NCI-H226 (cell line): ENCODE data around the gene CAVIN1.
"Not testable (repeated sequence)": the region's sequence is repeated elsewhere in the genome, so short reads cannot be mapped to it uniquely, and the experiment has no call there.

ENCODE experiments used
- DNase-seq: peaks from one replicate; pipeline ENCODE4 v3.0.0-alpha.2; 2015

The CAVIN1 gene

DNA sequence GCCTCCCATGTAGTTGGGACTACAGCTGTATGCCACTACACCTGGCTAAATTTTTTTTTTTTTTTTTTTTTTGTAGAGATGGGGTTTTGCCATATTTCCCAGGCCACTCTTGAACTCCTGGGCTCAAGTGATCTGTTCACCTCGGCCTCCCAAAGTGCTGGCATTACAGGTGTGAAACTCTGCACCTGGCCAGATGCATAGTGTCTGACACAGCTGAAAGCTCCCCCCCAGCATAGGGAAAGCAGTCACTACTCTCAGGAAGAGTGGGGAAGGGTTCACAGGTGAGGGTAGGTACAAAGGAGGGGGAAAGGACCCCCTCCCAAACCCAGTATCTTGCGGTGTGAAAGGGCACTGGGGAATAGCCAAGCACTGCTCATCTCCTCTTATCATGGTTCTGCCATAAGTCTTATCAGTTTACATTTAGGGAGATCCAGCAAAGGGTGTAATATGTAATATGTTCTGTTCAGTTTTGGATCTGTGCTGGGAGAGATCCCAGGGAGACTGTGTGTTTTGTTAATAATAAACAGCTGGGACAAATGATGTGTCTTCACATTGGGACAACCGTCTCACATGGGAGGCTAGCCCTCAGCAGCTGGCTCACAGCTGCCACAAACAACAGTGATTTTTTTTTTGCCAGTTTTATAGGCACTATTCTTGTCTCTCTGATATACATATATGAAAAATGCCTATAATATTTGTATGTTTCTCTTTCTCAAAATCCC, 6.8 kb upstream of the CAVIN1 start:
- no peak for DNase-seq

DNA sequence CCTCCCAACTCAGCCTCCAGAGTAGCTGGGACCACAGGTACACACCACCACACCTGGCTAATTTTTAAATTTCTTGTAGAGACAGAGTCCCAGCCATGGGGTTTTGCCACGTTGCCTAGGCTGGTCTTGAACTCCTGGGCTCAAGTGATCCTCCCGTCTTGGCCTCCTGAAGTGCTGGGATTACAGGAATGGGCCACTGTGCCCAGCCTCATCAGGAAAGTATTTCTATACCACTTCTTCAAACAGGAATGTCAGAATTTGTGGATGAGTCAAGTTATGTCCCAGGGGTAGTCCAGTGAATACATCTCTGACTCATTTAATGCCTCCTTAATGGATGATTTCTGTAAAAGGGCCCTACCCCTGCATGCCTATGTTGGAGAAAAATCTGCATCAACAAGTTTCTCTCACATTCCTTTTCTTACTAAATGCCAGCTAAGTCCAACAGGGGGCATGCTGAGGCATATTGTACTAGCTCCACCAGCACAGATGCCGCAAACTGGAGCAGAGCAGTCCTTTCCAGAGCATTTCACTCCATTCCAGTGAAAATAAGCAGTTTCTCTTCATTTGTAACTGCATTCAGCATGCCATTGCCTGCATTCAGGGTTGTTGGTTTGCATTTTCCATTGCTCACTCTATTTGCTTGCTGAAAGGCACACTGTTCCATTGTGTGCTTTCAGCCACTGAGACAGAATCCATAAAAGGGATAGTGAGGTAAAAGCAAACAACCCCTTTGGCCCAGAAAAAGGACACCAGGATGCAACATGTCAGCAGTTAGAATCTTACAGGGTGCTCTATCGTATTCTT, 5.3 kb upstream of the CAVIN1 start:
- DNase-seq = peak; percentile 97

DNA sequence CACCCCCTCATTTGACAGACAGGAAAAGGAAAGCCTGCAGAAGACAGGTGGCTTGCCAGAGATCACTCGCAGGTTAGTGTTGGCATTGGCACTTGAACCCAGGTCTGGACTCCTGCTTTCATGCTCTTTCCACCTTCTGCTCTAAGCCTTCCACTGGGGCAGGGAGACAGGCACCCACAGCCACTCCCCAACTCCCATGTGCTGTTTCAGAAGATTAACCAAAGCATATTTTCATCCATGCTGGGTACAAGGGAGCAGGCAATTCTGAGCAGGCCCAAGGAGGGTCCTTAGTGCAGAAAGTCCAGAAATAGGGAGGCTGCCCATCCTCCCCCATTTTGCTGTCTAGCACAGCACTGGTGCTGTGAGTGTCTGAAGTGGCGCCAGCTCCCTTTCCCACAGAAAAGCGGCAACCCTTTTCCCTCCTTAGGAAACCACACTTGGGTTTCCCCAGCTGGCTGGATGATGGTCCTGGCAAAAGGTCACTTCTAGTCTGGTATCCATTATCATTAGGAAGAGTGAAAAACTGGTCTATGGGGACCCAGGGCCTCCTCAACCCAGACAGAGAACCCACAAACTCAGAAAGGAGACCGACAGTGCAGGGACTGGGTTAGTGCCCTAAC, 2.0 kb upstream of the CAVIN1 start:
- DNase-seq = no peak

DNA sequence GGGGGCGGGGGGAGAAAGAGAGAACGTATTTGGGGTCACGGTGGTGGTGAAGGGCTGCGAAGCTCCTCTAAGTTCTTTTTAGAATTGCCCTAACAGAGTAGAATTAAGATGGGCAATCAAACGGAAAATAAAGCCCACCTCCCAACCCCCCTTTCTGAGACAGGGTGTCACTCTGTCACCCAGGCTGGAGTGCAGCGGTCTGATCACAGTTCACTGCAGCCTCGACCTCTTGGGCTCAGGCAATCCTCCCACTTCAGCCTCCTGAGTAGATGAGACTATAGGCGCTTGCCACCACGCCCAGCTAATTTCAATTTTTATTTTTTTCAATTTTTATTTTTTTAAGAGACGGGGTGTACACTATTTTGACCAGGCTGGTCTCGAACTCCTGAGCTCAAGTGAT, 710 bp upstream of the CAVIN1 start:
- DNase-seq = no peak

DNA sequence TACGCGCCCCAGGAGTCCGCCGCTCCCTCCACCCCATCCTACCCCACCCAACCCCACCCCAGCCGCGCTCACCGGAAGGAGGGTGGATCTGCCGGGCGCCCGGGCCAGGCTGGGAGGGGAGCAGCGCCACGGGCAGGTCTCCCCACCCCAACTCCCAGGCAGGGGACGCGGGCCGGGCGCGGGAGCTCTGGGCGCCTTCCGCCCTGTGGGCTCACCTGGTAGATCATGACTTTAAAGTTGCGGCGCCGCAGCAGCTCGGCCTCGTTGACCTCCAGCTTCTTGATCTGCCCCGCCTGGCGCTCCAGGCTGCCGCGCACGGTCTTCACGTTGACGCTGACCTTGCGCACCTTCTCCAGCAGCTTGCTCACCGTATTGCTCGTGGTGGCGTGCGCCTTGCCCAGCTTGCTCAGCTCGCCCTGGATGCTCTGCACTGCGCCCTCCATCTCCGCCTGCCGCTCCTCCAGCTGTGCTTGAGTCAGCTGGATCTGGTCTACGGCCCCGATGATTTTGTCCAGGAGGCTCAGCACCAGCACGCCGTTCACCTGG, 571 bp downstream of the CAVIN1 start:
- DNase-seq = no peak

DNA sequence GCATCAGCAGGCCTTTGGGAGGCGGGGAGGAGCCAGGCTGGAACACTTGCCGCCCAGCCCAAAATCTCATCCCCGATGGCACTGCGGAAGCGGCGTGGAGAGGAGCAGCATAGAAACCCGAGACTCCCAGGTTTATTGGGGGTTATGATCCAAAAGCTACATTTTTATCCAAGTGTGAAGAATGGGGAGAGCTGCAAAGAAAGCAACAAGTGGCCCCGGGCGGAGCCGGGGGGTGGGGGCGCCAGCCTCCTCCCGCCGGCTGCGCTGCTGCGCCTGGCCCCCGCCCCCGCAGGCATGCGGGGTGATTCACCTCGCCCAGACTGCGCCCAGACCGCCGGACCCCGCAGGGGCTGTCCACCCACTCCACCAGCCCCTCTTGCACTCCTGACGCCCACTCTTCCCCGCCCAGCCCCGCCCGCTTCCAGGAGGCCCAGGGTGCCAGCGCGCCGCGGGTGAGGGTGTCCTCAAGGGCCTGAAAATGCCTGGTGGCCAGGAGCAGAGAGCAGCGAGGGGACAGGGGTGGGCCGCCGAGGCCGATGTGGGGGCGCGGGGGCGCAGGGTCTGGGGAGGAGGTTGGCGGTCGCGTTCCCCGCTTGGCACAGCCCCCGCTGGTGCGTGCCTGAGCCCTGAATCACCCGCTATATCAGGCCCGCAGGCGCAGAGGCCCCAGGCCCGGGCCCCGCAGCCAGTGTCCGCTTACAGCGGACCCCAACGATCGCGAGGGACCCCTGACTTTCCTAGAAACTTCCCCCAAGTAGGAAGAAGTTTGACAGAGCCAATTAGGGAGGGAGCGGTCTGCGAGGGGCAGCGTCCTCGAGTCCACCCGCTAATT, 1.3 kb downstream of the CAVIN1 start:
- DNase-seq = peak; percentile 84

DNA sequence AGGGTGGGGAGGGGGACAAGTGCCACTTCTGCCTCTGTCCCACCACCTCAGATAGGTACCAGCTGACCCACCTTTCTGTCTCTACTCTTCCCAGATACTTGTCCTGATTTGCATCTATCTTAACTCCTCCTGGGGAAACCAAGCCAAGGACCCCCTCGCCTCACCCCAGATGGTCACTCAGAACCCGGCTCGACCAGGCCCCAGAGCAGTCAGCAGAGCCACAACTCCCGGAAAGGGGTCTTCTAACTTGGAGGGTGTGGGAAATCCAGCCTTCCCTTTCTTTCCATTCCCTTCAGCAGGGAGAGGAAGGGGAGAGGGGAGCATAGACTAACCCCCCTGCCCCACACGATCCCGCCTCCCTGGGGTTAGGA, 1.9 kb downstream of the CAVIN1 start:
- DNase-seq = no peak

DNA sequence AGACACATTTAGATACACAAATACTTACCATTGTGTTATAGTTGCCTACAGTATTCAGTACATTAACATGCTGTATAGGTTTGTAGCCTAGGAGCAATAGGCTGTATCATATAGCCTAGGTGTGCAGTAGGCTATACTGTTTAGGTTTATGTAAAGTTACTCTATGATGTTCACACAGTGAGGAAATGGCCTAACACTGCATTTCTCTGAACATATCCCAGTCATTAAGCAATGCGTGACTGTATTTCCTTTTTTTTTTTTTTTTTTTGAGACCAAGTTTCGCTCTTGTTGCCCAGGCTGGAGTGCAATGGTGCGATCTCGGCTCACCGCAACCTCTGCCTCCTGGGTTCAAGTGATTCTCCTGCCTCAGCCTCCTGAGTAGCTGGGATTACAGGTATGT, 5.1 kb downstream of the CAVIN1 start:
- not testable (repeated sequence) for DNase-seq

DNA sequence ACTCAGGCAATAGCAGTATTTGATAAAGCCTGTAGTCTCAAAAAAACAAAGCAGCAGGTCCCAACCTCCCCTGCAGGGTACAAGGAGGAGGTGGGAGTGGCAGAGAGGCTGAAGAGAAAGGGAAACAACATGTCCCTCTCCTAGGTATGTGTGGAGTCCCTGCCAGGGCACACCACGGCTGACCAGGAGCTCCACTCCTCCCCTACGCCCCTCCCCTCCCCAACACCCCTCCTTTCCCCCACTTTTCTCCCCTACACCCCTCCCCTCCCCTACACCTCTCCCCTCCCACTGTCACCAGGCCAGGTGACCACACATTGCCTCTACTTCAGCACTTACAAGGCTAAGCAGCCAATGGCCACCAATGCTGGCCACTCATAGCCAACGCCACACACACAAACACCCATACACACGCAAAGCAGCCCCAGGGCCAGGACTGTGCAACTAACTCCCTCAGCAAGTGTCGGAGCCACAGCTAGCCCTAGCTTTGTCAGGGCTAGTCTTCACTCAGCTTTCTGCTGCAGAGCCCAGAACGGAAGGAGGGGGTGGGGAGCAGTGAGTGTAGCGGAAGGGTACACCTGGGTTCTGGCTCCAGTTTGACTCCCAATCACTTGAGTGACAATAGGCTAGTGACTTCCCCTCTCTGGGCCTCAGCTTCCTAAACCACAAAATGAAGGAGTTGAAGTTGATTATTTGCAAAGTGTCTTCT, 8.2 kb downstream of the CAVIN1 start:
- DNase-seq = no peak

DNA sequence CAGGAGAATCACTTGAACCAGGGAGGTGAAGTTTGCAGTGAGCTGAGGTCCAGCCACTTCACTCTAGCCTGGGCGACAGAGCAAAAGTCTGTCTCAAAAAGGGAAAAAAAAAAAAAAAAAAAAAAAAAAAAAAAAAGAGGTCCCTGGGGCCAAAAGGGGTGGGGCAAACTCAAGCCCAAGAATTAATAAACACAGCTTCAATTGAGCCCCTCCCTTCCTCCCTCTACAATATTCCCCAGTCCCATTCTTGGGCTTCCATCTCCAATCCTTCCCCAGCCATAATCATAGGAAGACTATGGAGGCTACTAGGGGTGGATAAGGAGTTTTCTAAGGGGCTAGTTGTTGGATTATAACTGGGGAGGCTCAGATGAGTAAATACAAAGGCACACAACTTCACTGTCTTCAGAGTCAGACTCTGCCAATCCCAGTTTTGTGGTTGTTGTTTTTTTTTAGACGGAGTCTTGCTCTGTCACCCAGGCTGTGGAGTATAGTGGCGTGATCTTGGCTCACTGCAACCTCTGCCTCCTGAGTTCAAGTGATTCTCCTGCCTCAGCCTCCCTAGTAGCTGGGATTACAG, 9.5 kb downstream of the CAVIN1 start:
- DNase-seq = no peak

DNA sequence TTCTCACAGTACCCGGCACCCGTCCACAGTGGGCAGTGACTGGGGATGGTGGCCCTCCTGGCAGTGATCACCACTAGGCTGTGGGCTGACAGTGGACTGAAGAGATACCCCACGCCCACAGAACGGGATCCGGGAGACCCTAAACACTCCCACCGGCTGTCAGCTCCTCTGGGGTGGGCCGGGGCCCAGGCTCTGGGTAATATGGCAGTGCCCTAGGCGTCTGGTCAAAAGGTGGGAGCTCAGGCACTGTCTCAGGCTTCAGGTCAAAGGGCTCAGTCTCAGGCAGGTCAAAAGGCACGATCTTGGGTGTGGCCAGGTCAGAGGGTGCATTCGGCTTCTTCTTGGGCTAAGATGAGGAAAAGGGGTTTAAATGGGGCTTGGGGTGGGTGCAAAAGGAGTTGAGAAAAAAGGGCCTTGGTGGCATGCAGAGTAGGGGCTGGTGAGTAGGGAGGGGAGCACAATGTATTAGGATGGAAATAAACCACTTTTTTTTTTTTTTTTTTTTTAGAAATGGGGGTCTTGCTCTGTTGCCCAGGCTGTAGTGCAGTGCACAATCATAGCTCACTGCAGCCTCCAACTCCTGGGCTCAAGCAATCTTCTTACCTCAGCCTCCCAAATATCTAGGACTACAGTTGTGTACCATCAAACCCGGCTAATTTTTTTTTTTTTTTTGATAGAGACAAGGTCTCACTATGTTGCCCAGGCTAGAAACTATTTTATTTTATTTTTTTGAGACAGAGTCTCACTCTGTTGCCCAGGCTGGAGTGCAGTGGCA, 11.0 kb downstream of the CAVIN1 start:
- no peak for DNase-seq

DNA sequence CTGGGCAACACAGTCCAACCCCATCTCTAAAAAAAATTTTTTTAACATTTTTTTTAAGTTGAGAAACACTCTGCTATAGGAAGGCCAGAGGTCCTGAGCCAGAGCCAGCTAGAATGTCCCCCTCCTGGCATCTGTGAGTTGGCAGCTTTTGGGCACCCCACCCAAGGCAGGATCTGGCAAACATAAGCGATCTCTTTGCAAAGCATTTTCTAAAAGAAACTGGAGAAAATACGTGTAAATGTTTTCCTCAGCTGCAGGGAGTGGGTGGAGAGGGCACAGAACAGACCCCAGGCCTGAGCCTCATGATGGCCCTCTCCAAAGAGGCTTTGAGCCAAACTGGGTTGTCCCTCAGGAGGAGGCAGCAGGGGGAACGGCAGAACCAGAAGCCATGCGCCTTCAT, 11.7 kb downstream of the CAVIN1 start:
- DNase-seq = no peak

DNA sequence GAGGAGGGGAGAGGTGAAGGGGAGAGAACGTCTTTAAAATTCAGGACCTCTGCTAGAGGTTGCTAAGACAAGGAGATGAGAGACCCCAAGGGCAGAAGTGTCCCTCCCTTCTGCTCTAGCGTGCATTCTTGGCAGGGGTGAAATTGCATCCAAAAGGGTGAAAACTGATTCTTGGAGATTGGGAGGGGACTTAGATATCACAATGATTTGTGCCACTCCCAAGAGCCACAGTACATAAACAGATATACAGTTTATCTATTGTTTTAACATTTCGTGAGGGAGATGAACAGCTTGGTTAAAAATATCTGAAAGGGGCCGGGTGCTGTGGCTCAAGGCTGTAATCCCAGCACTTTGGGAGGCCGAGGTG, 12.8 kb downstream of the CAVIN1 start:
- no peak for DNase-seq

DNA sequence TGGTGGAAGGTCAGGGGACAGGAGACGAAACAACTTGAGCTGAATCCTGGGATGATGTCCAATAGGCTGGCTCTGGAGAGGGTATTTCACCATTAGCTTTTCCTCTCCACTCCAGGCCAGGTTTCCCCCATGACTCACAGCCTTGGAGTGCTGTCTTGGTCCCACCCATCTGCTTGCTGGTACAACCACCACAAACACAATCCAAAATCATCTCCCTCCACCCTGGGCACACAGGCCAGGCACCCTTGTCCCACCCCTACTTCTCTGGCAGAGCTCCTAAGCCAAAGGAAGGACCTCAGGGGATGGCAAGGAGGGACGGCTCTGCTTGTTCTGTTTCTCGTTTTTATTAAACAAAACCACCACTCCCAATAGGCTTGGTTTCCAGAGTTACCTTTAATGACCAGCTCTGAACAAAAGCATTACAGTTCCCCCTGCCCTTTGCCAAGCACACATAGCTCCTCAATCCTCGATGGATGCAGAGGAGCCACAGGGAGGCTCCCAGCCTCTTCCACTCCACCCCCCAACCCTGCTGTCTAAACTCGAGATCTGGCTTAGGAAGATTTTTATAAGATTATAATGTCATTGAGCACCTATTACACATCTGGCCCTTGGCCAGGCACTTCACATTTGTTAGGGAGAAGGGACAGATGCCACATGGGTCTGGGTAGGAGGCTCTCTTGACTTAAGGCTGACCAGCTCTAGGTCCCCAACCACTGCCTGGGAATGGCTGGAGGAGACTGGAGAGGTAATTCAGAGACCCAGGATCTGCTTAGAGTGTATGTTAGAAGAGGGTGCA, 13.3 kb downstream of the CAVIN1 start:
- peak; percentile 90 for DNase-seq

DNA sequence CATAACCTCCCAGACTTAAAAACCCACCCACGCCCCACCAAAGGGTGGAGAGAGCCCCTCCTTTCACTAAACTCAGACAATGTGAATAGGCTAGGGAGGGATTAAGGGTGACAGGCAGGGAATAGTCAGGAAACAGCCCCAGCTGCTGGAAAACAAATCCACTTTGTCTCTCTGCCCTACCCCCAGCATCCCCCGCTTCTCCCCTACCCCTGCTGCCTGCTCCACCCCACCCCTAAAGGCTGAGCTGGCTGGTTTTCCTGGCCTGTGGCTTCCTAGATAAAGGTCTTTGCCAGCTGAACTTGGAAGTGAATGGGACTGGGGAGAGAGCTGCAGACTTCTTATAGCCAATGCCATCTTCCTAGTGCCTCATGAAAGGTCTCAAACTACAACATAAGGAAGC, 15.0 kb downstream of the CAVIN1 start:
- DNase-seq = no peak

DNA sequence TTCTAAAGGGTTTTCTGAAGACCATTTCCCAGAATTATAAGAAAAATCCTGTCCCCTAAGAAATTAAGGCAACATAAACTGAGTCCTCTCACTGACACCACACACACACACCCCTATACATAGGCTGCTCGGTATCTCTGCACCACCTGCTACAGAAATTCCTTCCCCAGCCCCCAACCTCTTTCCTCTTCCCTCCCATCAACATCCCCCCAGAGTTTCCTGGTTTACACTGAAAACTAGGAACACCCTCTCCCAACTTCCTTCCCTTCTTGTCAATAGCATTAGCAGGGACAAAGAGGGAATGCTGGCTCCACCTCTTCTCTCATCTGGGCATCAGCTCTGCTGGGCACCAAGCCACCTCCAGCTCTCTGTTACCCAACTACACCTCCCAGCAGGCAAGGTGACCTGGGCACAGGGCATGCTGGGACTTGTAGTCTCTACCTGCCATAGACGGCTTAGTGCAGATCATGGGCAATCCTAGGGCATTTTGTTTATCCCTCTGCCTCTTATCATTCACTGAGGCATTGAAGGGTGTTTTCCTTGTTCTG, 15.7 kb downstream of the CAVIN1 start:
- peak; percentile 79 for DNase-seq

DNA sequence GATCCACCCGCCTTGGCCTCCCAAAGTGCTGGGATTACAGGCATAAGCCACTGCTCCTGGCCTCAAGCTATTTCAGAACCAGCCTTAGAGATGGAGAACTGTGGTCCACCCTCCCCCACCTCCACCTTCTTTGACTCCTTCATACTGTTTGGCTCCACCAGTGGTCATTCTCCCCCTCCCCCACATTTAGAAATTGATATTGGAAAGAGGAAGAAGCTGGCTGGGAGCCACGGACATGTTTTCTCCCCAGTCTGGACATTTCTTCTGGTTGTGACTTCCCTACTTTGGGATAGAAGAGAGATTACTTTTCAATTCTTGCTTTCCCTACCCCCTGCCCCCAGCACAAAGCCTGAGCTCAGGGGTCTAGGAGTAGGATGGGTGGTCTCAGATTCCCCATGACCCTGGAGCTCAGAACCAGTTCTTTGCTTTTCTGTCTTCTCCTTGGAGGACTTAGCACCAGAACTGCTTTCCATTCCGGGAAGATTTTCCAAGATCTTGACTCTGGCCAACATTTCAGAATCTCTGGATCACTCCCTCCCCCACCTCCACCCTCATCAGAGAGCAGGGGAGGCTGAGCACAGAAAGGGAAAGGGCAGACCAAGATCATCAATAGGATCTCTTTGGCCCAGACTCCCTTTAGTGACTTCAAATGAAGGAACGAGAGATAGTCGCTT, 16.3 kb downstream of the CAVIN1 start:
- no peak for DNase-seq

DNA sequence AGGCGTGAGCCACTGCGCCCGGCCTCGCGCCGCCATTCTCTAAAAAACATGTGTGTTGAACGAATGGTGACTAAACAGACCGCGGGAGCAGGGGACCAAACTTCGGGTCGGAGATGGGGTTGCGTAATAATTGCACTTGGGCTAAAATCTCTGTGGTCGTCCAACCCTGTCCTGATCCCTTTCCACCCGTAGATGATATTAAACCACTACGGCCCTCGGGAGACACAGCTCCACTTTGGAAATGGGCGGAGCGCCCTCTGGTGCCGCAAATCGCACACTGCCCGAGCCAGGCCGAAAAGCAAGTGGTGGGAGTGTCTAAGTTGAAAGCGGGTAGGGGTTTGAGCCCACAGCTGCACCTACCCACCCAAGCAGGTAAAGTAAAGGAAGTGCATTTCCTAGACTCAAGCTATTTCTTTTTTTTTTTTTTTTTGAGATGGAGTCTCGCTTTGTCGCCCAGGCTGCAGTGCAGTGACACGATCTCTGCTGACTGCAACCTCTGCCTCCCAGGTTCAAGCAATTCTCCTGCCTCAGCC, 17.0 kb downstream of the CAVIN1 start:
- no peak for DNase-seq

DNA sequence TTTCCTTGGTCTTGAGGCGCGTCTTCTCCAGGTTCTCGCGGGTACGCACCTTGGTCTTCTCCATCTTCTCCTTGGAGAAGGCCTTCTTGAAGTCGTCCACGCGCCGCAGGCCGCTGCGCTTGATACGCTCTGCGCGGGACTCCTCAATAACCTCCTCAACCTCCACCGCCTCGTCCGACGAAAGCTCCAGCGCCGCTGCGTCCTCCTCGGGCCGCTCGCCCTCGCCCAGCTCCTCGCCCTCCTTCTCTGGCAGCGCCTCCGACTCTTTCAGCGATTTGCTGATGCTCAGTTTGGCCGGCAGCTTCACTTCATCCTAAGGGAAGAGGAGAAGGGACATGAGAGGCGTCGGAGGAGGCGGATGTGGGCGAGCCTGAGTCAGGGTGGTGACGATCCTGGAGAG, 18.0 kb downstream of the CAVIN1 start:
- no peak for DNase-seq
